Stimulated activated CD4-positive, alpha-beta T cell treated with anti-CD3 and anti-CD28 coated beads, Interleukin-2, amount 100 ng/mL, for 48 hours (primary cell): ENCODE data around the gene CTSE.

Experiments
- DNase-seq, 2 donors: peaks; one replicate each; pipeline ENCODE4 v3.0.0-alpha.2; 2020

Gene CTSE

GRCh38 chr1:205967554-205968335, 56.0 kb downstream of the CTSE start:
- no peak for DNase-seq

GRCh38 chr1:205965036-205965884, 58.4 kb downstream of the CTSE start:
- DNase-seq = no peak

GRCh38 chr1:205963352-205964155, 60.1 kb downstream of the CTSE start:
- DNase-seq = no peak

GRCh38 chr1:205962821-205963221, 60.9 kb downstream of the CTSE start:
- no peak for DNase-seq

GRCh38 chr1:205961991-205962820, 61.5 kb downstream of the CTSE start:
- no peak for DNase-seq

GRCh38 chr1:205961405-205961804, 62.3 kb downstream of the CTSE start:
- no peak for DNase-seq

- DNase-seq = no peak
Observed at GRCh38 chr1:205959789-205960188, 63.9 kb downstream of the CTSE start.
